Renal cortex interstitium (tissue), 11 donors: ENCODE results near the gene RBBP5. TPM values are rescaled to one million over a fixed set of nuclear protein-coding genes. Genes with fewer than 3 reads are reported as not detected.

Source experiments
- DNase-seq, 11 donors: peaks; one replicate each; pipeline ENCODE4 v3.0.0-alpha.2; 2013; ENCODE audit warnings: low read depth in 9 of 11, low spot score in 4 of 11; ENCODE audit errors: extremely low read depth in 1 of 11
- polyA plus RNA-seq, 3 donors: library from polyadenylated mRNA; unstranded; fragments of 120-200 nt; gene quantifications; one replicate each; pipeline ENCODE4 v1.2.1, GENCODE V29; 2013; ENCODE audit not compliant: insufficient read length in 3 of 3

The RBBP5 gene
- polyA plus RNA-seq, 3 donors, result 18.7 to 22.1 (median 20.7) TPM

- no peak for DNase-seq
Measured at GRCh38 chr1:205144046-205144720, 22.4 kb upstream of the RBBP5 start.

GRCh38 chr1:205142102-205142469, 20.3 kb upstream of the RBBP5 start:
- DNase-seq, result no peak

GRCh38 chr1:205141236-205142101, 19.7 kb upstream of the RBBP5 start:
- DNase-seq, result peak; percentile 49 to 86 (median 70)

- DNase-seq, result no peak
Measured at GRCh38 chr1:205140113-205140512, 18.3 kb upstream of the RBBP5 start.

GRCh38 chr1:205137901-205138300, 16.1 kb upstream of the RBBP5 start:
- DNase-seq, result no peak

- DNase-seq, result no peak
Measured at GRCh38 chr1:205133287-205133686, 11.5 kb upstream of the RBBP5 start.

- no peak for DNase-seq
Measured at GRCh38 chr1:205129447-205130029, 7.8 kb upstream of the RBBP5 start.

- no peak for DNase-seq
Measured at GRCh38 chr1:205128050-205128449, 6.3 kb upstream of the RBBP5 start.

GRCh38 chr1:205127646-205128045, 5.9 kb upstream of the RBBP5 start:
- DNase-seq, result no peak

- no peak for DNase-seq
Measured at GRCh38 chr1:205124726-205125125, 2.9 kb upstream of the RBBP5 start.

GRCh38 chr1:205122489-205122882, 708 bp upstream of the RBBP5 start:
- no peak for DNase-seq

GRCh38 chr1:205118752-205119151, 3.0 kb downstream of the RBBP5 start:
- no peak for DNase-seq

- DNase-seq, result no peak
Measured at GRCh38 chr1:205111354-205111753, 10.4 kb downstream of the RBBP5 start.

- DNase-seq, result no peak
Measured at GRCh38 chr1:205109711-205110110, 12.1 kb downstream of the RBBP5 start.

- no peak for DNase-seq
Measured at GRCh38 chr1:205109269-205109668, 12.5 kb downstream of the RBBP5 start.

- DNase-seq, result no peak
Measured at GRCh38 chr1:205108464-205108863, 13.3 kb downstream of the RBBP5 start.

GRCh38 chr1:205107327-205107726, 14.5 kb downstream of the RBBP5 start:
- DNase-seq, result no peak

GRCh38 chr1:205102404-205102803, 19.4 kb downstream of the RBBP5 start:
- no peak for DNase-seq

GRCh38 chr1:205098242-205098641, 23.5 kb downstream of the RBBP5 start:
- DNase-seq, result no peak

GRCh38 chr1:205095422-205095821, 26.4 kb downstream of the RBBP5 start:
- DNase-seq, result peak in 1 of 11 donors; percentile 2
